Fibroblast of lung (primary cell): ENCODE results near the gene APPL1.

ENCODE experiments used
- CTCF ChIP-seq, 2 donors: IDR thresholded peaks in 1 of 2; conservative IDR thresholded peaks in 1 of 2; 1 replicate in 1 of 2; 2 replicates in 1 of 2; pipeline ENCODE4 v1.5.1; 2011 to 2012; ENCODE audit warnings: low read length in 2 of 2, control low read depth in 1 of 2, inconsistent platforms in 1 of 2, low read depth in 1 of 2, mild to moderate bottlenecking in 1 of 2
- EZH2 ChIP-seq: IDR thresholded peaks from 2 replicates; pipeline ENCODE4 v1.5.1; 2012; ENCODE audit warnings: low read length, control low read depth, mild to moderate bottlenecking; ENCODE audit errors: missing control alignments

DNA sequence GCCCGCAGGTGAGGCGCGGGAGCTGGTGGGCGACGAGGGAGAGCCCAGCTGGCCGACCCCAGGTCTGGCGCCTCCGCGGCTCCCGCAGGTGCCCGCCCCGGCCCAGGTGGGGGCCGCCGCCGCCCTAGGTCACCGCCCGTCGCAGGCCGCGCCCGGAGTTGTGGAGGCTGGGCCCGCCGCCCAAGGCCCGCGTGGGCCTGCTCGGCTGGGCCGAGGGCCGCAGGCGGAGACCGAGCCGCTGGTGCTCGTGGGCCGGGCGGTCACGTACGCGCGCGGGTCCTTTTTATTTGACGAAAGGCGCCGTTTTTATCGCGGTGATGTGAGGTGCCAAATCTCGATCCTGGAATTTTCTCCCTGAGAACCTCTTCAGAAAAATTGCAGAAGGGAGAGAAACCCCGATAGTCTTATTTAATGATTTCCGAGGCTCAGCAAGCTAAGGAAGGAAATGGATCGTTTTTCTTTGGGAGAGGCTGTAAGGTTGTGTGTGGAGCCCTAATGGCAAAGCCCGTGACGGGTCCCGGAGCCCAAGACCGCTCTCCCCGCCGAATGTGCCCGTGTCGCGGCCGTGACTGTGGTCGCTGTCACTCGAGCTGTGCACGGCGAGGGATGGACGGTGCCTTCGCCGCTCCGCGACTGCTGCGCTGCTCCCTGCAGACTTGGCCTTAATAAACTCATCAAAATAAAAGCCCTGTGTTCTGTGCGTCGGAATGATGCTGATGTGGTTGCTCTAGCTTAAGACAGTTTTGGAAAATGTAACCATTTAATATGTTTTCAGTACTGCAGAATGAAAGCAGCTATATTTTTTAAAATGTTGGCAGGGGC lies 612 bp downstream of the APPL1 start:
- TF ChIP-seq CTCF (conservative IDR thresholded peaks at IDR 0.05 in 1 of 2, IDR thresholded peaks at IDR 0.05 in 1 of 2; ENCODE audit: low read depth in 1 of 2, low read length in 2 of 2) (no peak), EZH2 (no peak)
